Retina (tissue), 1 donor: ENCODE data around the gene HLA-G.
"Not testable (repeated sequence)": the region's sequence is repeated elsewhere in the genome, so short reads cannot be mapped to it uniquely, and the experiment has no call there.

ENCODE experiments used
- DNase-seq: peaks from one replicate; pipeline ENCODE4 v3.0.0-alpha.2; 2016

The HLA-G gene

GRCh38 chr6:29875257-29875656 lies 47.6 kb downstream of the HLA-G start:
- no peak for DNase-seq

GRCh38 chr6:29875734-29876133 lies 48.1 kb downstream of the HLA-G start:
- DNase-seq: not testable (repeated sequence)
